Ramos (cell line): ENCODE data around the gene NEK9.

Experiments used
- in situ Hi-C: fragments of 300-500 bp; cut with MboI; formaldehyde crosslinking; loops from one replicate; pipeline ENCODE4 v1.14.3; 2022; ENCODE audit warnings: low sequenced_read_pairs; ENCODE audit not compliant: unreplicated experiment

NEK9 gene

DNA sequence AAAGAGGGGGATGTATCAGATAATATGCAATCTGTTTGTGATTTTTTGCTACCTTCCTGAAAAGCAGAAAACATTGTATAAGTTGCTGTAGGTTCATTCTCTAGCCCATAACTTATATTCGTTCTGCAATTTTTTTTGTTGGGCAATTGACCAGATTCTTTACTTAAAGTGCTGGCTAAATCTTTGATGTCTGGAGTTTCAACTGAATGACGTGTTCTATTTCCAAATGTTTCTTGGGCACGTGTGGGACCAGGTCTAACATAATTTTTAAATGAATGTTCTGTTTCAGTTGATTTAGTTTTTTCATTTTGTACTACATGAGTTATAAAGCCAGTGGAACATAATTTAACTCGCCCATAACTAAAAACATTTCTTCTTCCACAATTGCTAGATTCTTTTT is 79.3 kb downstream of the NEK9 start:
- in situ Hi-C loops, result no loop called here

DNA sequence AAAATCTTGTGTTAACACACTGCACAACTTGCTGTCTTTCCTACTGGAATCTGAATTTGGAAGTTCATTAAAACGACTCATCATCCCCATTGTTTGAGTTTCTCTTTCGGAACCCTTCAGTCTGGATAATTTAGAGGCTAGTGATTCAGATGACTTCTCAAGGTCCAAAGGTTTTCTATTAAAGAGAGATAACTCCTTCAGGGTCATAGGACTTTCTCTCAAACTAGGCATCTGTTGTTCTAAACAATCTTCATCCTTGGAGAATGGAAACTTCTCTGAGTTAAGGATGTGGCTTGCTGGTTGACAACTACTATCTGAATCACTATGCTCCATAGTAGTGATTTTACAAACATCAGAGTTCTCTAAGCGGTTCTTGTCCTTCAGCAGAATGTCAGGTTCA is 79.9 kb downstream of the NEK9 start:
- in situ Hi-C loops, result no loop called here

DNA sequence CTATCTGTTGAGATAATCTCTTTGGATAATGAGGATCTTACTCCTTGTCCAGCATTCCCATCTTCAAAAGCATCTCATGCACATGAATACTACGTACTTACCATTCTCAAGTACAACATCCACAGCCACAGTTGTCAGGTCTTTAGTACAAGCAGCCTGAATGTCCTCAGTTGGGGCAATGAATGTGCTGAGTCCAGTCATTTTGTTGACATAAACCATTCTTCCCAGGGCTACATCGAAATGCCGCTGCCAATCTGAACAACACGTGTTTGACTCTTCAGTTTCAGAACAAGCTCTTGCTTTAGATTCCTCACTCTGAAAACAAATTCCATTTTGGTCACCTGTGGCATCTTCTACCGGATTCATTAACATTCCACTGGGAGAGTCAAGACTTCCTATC is 80.6 kb downstream of the NEK9 start:
- in situ Hi-C loops, result no loop called here

DNA sequence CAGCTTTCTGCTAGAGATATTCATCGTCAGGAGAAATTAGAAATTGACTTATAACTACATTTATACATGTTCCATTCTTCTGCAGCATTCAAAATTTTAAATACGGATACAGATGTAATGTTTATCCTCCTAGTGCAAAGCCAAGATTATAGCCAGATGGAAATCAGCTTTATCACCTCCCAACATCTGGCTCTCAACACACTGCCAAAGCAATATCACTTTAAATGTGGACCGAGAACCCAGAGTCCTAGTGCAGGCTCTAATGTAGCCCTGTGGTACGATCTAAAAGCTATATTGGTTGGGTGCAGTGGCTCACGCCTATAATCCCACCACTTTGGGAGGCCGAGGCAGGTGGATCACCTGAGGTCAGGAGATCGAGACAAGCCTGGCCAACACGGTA is 82.1 kb downstream of the NEK9 start:
- in situ Hi-C loops, result no loop called here

DNA sequence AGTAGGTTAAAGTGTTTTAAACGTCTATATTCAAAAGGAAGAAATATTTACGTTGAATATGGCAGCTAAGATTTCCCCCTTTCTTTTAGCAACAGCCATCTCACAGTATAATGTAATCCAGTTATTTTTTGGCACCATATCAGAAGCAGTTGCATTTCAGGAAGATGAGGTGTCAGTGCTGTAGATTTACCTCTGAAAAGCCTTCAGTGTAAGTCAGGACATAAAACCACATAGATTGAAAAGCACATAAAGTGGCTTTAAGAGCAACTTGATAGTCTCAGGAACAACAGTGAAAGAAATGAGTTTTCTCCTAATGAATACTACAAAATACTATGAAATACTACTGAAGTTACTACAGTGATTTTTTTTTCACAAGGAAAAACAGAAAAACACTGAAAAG is 82.5 kb downstream of the NEK9 start:
- in situ Hi-C loops, result no loop called here

GRCh38 chr14:75042035-75042434 is 84.8 kb downstream of the NEK9 start:
- in situ Hi-C loops, result no loop called here

- in situ Hi-C loops, result no loop called here
Observed at GRCh38 chr14:75041613-75042012, 85.2 kb downstream of the NEK9 start.

DNA sequence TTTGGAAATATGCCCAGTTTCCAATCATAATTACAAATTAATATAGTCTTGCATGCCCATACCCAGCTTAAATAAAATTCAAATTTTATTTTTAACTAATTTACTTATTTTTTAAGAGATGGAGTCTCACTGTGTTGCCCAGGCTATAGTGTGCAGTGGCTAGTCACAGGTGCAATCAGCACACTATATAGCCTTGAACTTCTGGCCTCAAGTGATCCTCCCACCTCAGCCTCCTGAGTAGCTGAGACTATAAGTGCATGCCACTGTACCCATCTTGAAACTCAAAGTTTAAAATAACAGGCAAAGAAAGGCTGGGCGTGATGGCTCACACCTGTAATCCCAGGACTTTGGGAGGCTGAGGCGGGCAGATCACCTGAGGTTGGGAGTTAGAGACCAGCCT is 85.9 kb downstream of the NEK9 start:
- in situ Hi-C loops, result no loop called here

DNA sequence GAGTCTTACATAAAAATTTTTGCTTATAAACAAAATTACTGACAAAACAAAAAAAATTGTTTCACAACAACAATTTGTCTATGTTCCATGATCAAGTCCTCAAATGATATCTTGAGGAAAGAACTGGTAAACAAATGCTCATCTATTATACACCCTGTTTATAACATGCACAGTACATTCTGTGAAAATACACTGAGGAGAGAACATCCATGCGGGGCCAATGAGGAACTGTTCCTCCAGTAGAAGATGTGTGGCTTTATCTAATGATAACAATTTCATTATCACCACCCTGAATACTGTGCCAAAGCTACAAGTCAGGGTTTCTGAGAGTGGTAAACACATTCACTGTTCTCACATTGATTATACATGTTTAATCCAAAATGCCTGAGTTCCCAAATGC is 86.3 kb downstream of the NEK9 start:
- in situ Hi-C loops, result no loop called here

- in situ Hi-C loops, result no loop called here
Observed at GRCh38 chr14:75032939-75033338, 93.9 kb downstream of the NEK9 start.

DNA sequence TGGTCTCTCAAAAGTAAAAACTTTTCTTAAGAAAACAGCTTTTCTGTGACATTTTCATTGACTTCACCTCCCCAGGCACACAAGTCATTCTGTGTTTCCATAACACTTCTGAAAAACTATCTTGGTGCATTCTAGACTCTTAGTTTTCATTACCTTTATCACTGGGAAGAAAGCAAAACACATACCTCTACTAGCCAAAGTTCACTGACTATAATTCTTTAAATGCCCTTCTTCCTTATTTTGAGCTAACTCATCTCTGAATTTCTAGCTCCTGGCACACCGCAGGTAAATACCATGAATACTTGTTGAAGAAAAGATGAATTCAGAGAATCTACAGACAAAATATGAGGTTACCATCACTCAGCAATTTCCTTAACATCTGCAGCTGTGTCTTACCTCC is 96.7 kb downstream of the NEK9 start:
- in situ Hi-C loops, result no loop called here
